ENCODE measurements around the gene S100A5. TPM values are rescaled to one million over a fixed set of nuclear protein-coding genes. Genes with fewer than 3 reads are reported as not detected.
"Not testable (repeated sequence)": the region's sequence is repeated elsewhere in the genome, so short reads cannot be mapped to it uniquely, and the experiment has no call there.

Gene S100A5
- total RNA-seq, 2 donors from 2014 or later, result not detected

DNA sequence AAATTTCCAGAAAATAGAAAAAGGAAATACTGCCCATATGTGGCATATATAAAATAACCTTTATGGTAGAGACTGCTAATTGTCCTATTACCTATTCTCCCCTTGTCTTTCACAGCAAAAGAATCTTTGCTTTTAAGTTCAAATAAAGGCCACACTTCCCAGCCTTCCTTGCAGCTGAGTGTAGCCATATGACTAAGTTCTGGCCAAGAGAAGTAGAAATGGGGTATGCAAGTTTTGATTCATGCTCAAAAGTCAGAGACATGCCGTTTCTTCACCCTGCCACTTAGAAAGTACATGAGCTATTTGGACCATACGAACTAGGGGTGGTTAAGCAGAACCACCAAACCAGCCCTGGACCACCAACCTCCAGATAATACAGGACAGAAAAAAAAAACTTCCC lies 43.2 kb upstream of the S100A5 start:
- Histone ChIP-seq H3K27me3 (no peaks in the 10 kb centered on the region), H3K27ac (no peak overlapping the region), H3K9me3 (no peaks in the 10 kb centered on the region), H3K4me1 (peaks cover 0 to 10% of the 10 kb centered on the region in 2 donors), H3K36me3 (no peaks in the 10 kb centered on the region), H3K4me3 (no peak overlapping the region)
- TF ChIP-seq, protein P1, sequence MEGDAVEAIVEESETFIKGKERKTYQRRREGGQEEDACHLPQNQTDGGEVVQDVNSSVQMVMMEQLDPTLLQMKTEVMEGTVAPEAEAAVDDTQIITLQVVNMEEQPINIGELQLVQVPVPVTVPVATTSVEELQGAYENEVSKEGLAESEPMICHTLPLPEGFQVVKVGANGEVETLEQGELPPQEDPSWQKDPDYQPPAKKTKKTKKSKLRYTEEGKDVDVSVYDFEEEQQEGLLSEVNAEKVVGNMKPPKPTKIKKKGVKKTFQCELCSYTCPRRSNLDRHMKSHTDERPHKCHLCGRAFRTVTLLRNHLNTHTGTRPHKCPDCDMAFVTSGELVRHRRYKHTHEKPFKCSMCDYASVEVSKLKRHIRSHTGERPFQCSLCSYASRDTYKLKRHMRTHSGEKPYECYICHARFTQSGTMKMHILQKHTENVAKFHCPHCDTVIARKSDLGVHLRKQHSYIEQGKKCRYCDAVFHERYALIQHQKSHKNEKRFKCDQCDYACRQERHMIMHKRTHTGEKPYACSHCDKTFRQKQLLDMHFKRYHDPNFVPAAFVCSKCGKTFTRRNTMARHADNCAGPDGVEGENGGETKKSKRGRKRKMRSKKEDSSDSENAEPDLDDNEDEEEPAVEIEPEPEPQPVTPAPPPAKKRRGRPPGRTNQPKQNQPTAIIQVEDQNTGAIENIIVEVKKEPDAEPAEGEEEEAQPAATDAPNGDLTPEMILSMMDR (IDR thresholded peaks at IDR 0.05), result no peak
- DNase-seq (ENCODE audit: low spot score), result no peak

DNA sequence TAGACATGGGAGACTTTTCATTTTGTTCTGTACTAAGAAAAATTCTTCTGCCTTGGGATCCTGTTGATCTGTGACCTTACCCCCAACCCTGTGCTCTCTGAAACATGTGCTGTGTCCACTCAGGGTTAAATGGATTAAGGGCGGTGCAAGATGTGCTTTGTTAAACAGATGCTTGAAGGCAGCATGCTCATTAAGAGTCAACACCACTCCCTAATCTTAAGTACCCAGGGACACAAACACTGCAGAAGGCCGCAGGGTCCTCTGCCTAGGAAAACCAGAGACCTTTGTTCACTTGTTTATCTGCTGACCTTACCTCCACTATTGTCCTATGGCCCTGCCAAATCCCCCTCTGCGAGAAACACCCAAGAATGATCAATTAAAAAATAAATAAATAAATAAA lies 42.8 kb upstream of the S100A5 start:
- not testable (repeated sequence) for H3K36me3 ChIP-seq; H3K9me3 ChIP-seq; DNase-seq (ENCODE audit: low spot score); H3K27ac ChIP-seq; H3K4me3 ChIP-seq; H3K27me3 ChIP-seq
- H3K4me1 ChIP-seq, result peaks cover 0 to 10% of the 10 kb centered on the region in 2 donors

DNA sequence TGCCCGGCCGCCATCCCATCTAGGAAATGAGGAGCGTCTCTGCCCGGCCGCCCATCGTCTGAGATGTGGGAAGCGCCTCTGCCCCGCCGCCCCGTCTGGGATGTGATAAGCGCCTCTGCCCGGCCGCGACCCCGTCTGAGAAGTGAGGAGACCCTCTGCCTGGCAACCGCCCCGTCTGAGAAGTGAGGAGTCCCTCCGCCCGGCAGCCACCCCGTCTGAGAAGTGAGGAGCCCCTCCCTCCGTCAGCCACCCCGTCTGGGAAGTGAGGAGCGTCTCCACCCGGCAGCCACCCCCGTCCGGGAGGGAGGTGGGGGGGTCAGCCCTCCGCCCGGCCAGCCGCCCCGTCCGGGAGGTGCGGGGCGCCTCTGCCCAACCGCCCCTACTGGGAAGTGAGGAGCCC lies 42.1 kb upstream of the S100A5 start:
- not testable (repeated sequence) for DNase-seq (ENCODE audit: low spot score); H3K27me3 ChIP-seq

DNA sequence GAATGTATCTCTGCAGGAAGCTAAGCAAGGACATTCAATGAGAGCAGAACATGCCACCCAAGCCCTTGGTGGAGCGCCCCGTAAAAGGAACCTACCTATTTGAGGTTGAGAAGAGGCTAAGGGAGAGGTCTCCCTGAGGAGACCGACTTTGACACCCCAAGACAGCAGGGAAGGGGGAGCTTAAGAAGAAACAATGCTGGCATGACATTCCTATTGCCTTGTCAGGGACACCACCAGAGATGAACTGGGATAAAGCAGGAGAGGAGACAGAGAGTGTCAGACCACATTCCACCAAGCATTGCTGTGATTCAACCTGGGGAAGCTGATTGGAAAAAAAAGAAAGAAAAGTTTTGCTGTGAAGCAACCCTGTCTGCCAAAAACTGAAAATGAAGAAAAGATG lies 38.2 kb upstream of the S100A5 start:
- DNase-seq (ENCODE audit: low spot score), result no peak
- Histone ChIP-seq H3K9me3 (no peaks in the 10 kb centered on the region), H3K27ac (no peak overlapping the region), H3K36me3 (no peaks in the 10 kb centered on the region), H3K4me1 (no peaks in the 10 kb centered on the region), H3K27me3 (no peaks in the 10 kb centered on the region), H3K4me3 (no peak overlapping the region)
- TF ChIP-seq, protein P1 (IDR thresholded peaks at IDR 0.05), result no peak

More for the DNA sequence above, 42.1 kb upstream of the S100A5 start:
- peaks cover 0 to 10% of the 10 kb centered on the region in 2 donors for H3K4me1 ChIP-seq
- not testable (repeated sequence) for H3K27ac ChIP-seq, H3K4me3 ChIP-seq, H3K9me3 ChIP-seq, H3K36me3 ChIP-seq

DNA sequence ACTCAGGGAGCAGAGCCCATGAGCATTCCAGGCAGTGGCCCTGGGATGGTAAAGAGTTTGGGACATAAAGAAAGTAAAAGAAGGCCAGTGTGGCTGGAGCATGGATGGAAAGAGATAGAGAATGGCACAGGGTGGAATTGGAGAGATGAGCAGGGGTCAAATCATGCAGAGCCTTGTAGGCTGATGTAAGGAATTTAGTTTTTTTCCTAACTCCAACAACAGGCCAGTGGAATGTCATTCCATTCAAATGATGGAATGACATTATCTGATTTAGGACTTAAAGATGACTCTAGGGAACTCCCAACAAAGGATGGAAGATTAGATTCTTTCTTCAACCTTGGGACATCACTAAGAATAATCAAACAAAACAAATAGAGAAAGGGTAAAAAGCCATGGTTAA lies 37.8 kb upstream of the S100A5 start:
- no peaks in the 10 kb centered on the region for H3K27me3 ChIP-seq
- no peak for DNase-seq (ENCODE audit: low spot score)
- no peak overlapping the region for H3K4me3 ChIP-seq
- no peaks in the 10 kb centered on the region for H3K9me3 ChIP-seq
- no peaks in the 10 kb centered on the region for H3K4me1 ChIP-seq
- TF ChIP-seq, protein P1 (IDR thresholded peaks at IDR 0.05), result no peak
- no peak overlapping the region for H3K27ac ChIP-seq
- H3K36me3 ChIP-seq, result no peaks in the 10 kb centered on the region

DNA sequence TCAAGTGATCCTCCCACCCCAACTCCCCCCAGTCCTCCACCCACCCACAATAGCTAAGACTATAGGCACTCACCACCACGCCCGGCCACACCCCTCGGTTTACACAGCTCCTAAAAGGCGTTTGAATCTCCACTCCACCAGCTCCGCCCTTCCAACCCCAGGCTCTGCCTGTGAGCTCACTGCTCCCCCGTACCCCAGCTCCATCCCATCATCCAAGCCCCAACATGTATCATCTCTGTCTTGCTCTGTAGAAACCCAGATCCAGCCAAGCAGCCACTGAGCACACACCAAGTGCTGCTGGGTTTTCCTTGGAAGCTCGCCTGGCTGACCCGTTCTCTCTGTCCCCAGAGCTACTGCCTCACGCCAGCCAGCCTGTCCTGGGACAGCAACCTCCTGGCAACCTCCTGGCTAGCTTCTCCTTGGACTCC lies 36.9 kb upstream of the S100A5 start:
- TF ChIP-seq, protein P1 (IDR thresholded peaks at IDR 0.05), result no peak
- Histone ChIP-seq H3K27me3 (no peaks in the 10 kb centered on the region), H3K4me3 (no peak overlapping the region), H3K36me3 (no peaks in the 10 kb centered on the region), H3K27ac (no peak overlapping the region), H3K4me1 (peaks cover 0 to 7% of the 10 kb centered on the region in 2 donors), H3K9me3 (no peaks in the 10 kb centered on the region)
- peak; percentile 63 for DNase-seq (ENCODE audit: low spot score)

DNA sequence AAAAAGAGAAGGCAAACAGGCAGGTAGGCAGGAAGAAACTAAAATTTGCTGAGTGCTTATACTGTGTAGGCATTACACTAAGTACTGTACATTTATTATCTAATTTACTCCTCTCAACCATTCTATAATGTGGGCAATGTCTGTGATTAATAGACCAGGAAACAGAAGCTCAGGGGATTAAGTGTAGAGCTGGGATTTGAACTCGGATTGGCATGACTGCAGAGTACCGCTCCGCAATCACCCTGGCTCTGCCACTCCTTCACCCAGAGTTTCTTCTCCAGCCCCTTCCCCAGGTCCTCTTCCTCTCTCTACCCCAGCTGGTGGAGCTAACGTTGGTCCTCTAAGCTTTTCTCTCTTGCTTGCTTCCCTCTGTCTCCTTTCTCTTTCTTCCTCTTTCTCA lies 36.4 kb upstream of the S100A5 start:
- TF ChIP-seq, protein P1 (IDR thresholded peaks at IDR 0.05), result no peak
- peaks cover 0 to 12% of the 10 kb centered on the region in 2 donors for H3K4me1 ChIP-seq
- no peak overlapping the region for H3K4me3 ChIP-seq
- no peaks in the 10 kb centered on the region for H3K36me3 ChIP-seq
- no peak for DNase-seq (ENCODE audit: low spot score)
- no peaks in the 10 kb centered on the region for H3K9me3 ChIP-seq
- no peaks in the 10 kb centered on the region for H3K27me3 ChIP-seq
- H3K27ac ChIP-seq, result no peak overlapping the region

DNA sequence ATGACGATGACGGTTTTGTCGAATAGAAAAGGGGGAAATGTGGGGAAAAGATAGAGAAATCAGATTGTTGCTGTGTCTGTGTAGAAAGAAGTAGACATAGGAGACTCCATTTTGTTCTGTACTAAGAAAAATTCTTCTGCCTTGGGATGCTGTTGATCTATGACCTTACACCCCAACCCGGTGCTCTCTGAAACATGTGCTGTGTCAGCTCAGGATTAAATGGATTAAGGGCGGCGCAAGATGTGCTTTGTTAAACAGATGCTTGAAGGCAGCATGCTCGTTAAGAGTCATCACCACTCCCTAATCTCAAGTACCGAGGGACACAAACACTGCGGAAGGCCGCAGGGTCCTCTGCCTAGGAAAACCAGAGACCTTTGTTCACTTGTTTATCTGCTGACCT lies 34.8 kb upstream of the S100A5 start:
- not testable (repeated sequence) for H3K27me3 ChIP-seq; DNase-seq (ENCODE audit: low spot score); H3K9me3 ChIP-seq; H3K27ac ChIP-seq; H3K36me3 ChIP-seq; H3K4me3 ChIP-seq
- H3K4me1 ChIP-seq, result peaks cover 0 to 15% of the 10 kb centered on the region in 2 donors

DNA sequence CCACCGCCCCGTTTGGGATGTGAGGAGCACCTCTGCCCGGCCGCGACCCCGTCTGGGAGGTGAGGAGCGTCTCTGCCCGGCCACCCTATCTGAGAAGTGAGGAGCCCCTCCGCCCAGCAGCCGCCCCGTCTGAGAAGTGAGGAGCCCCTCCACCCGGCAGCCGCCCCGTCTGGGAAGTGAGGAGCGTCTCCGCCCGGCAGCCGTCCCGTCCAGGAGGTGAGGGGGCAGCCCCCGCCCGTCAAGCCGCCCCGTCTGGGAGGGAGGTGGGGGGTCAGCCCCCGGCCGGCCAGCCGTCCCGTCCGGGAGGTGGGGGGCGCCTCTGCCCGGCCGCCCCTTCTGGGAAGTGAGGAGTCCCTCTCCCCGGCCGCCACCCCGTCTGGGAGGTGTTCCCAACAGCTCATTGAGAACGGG lies 34.4 kb upstream of the S100A5 start:
- not testable (repeated sequence) for H3K36me3 ChIP-seq; DNase-seq (ENCODE audit: low spot score); H3K4me3 ChIP-seq; H3K27ac ChIP-seq; H3K27me3 ChIP-seq; H3K9me3 ChIP-seq
- peaks cover 0 to 15% of the 10 kb centered on the region in 2 donors for H3K4me1 ChIP-seq

Data from right atrium auricular region (tissue), 2 donors.